Cardiac muscle cell (in vitro differentiated cells and primary cell): Measurements from ENCODE around the gene KIF27. TPM values are rescaled to one million over a fixed set of nuclear protein-coding genes. Genes with fewer than 3 reads are reported as not detected.
"Not testable (repeated sequence)": the region's sequence is repeated elsewhere in the genome, so short reads cannot be mapped to it uniquely, and the experiment has no call there.

Experiments used
- DNase-seq, 2 donors: peaks; one replicate each; pipeline versions ENCODE4 v3.0.0 to v3.0.0-alpha.2; 2010 to 2017; ENCODE audit warnings: low read depth in 1 of 2, low spot score in 1 of 2
- H3K27ac ChIP-seq: fragments of 200-600 bp; sonication (generic); 2 replicates; pipeline ENCODE4 v1.5.1; 2016
- H3K27me3 ChIP-seq: fragments of 200-600 bp; sonication (generic); 2 replicates; pipeline ENCODE4 v1.6.0; 2016; ENCODE audit warnings: control low read depth
- H3K36me3 ChIP-seq: fragments of 200-600 bp; sonication (generic); 2 replicates; pipeline ENCODE4 v1.5.1; 2016; ENCODE audit warnings: control low read depth
- H3K4me1 ChIP-seq: fragments of 200-600 bp; sonication (generic); 2 replicates; pipeline ENCODE4 v1.8.1; 2017; ENCODE audit warnings: low read depth, mild to moderate bottlenecking, mixed run types
- H3K4me3 ChIP-seq: fragments of 200-600 bp; sonication (generic); 2 replicates; pipeline ENCODE4 v1.5.1; 2016; ENCODE audit warnings: mild to moderate bottlenecking
- H3K9me3 ChIP-seq: fragments of 200-600 bp; sonication (generic); 2 replicates; pipeline ENCODE4 v1.5.1; 2017; ENCODE audit warnings: low read depth, mild to moderate bottlenecking, control low read depth
- CTCF ChIP-seq: IDR thresholded peaks from 2 replicates; pipeline ENCODE4 v1.5.1; 2012; ENCODE audit warnings: low read depth, mild to moderate bottlenecking, low read length
- polyA plus RNA-seq: library from polyadenylated mRNA; unstranded; fragments of >200 nt; fragmentation: Nextera tagmentation; extraction: Ambion mirVana; gene quantifications from 2 replicates; pipeline ENCODE4 v1.2.1, GENCODE V29; 2016
- total RNA-seq: library from RNA; depleted of rRNA; stranded (reverse); fragments of >200 nt; gene quantifications from 2 replicates; pipeline ENCODE4 v1.2.3, GENCODE V29; 2016

Gene KIF27
- total and polyA plus RNA-seq, 2 experiments from 2014 or later: 6.2 to 6.6 TPM

GRCh38 chr9:83906144-83906543 lies 15.1 kb downstream of the KIF27 start:
- Histone ChIP-seq H3K27ac (no peak overlapping the region), H3K4me1 (no peaks in the 10 kb centered on the region), H3K36me3 (no peaks in the 10 kb centered on the region), H3K27me3 (no peaks in the 10 kb centered on the region), H3K9me3 (no peaks in the 10 kb centered on the region), H3K4me3 (no peak overlapping the region)
- no peak for DNase-seq
- TF ChIP-seq CTCF: peak; percentile 2

- not testable (repeated sequence) for H3K36me3 ChIP-seq, H3K9me3 ChIP-seq, H3K27ac ChIP-seq, H3K4me3 ChIP-seq, DNase-seq, H3K27me3 ChIP-seq, H3K4me1 ChIP-seq
Measured at GRCh38 chr9:83900615-83901014, 20.6 kb downstream of the KIF27 start.

GRCh38 chr9:83894301-83894700 lies 26.9 kb downstream of the KIF27 start:
- not testable (repeated sequence) for H3K27ac ChIP-seq, H3K4me1 ChIP-seq, DNase-seq, H3K36me3 ChIP-seq, H3K4me3 ChIP-seq, H3K27me3 ChIP-seq, H3K9me3 ChIP-seq

GRCh38 chr9:83886498-83886897 lies 34.7 kb downstream of the KIF27 start:
- H3K36me3 ChIP-seq, H3K9me3 ChIP-seq, H3K4me3 ChIP-seq, DNase-seq, H3K27ac ChIP-seq, H3K4me1 ChIP-seq, H3K27me3 ChIP-seq: not testable (repeated sequence)

GRCh38 chr9:83885559-83886240 lies 35.5 kb downstream of the KIF27 start:
- H3K9me3 ChIP-seq, H3K4me1 ChIP-seq: not testable (repeated sequence)

GRCh38 chr9:83881687-83882408 lies 39.4 kb downstream of the KIF27 start:
- not testable (repeated sequence) for H3K27ac ChIP-seq, H3K4me1 ChIP-seq, H3K36me3 ChIP-seq, DNase-seq, H3K4me3 ChIP-seq, H3K9me3 ChIP-seq
- H3K27me3 ChIP-seq: peaks cover 14% of the 10 kb centered on the region

More at GRCh38 chr9:83885559-83886240, 35.5 kb downstream of the KIF27 start:
- DNase-seq: peak in 1 of 2 donors; percentile 84
- H3K27ac ChIP-seq, H3K36me3 ChIP-seq, H3K27me3 ChIP-seq, H3K4me3 ChIP-seq: not testable (repeated sequence)

- not testable (repeated sequence) for H3K4me3 ChIP-seq, H3K4me1 ChIP-seq, H3K9me3 ChIP-seq, H3K36me3 ChIP-seq, H3K27ac ChIP-seq
- H3K27me3 ChIP-seq: peaks cover 45% of the 10 kb centered on the region
- peak in 1 of 2 donors; percentile 53 for DNase-seq
Measured at GRCh38 chr9:83875559-83875958, 45.7 kb downstream of the KIF27 start.

GRCh38 chr9:83849895-83850294 lies 71.3 kb downstream of the KIF27 start:
- H3K9me3 ChIP-seq, H3K27me3 ChIP-seq, H3K4me3 ChIP-seq, H3K36me3 ChIP-seq, H3K27ac ChIP-seq, H3K4me1 ChIP-seq, DNase-seq: not testable (repeated sequence)

GRCh38 chr9:83837070-83837643 lies 84.1 kb downstream of the KIF27 start:
- not testable (repeated sequence) for H3K27ac ChIP-seq, DNase-seq, H3K9me3 ChIP-seq, H3K4me3 ChIP-seq, H3K36me3 ChIP-seq, H3K27me3 ChIP-seq, H3K4me1 ChIP-seq

GRCh38 chr9:83830426-83831071 lies 90.7 kb downstream of the KIF27 start:
- not testable (repeated sequence) for H3K9me3 ChIP-seq, H3K27ac ChIP-seq, H3K27me3 ChIP-seq, DNase-seq, H3K36me3 ChIP-seq, H3K4me3 ChIP-seq, H3K4me1 ChIP-seq

GRCh38 chr9:83824986-83825623 lies 96.1 kb downstream of the KIF27 start:
- not testable (repeated sequence) for H3K36me3 ChIP-seq, H3K4me1 ChIP-seq, H3K27ac ChIP-seq, H3K4me3 ChIP-seq, H3K9me3 ChIP-seq, H3K27me3 ChIP-seq
- peak in 1 of 2 donors; percentile 14 for DNase-seq
